HG03159 (cell line): ENCODE measurements around the gene NFRKB.
"Not testable (repeated sequence)": the region's sequence is repeated elsewhere in the genome, so short reads cannot be mapped to it uniquely, and the experiment has no call there.

Experiments used
- ATAC-seq: cut with Tn5 transposase; IDR thresholded peaks from one replicate; pipeline ENCODE4 v1.9.1; 2021; ENCODE audit warnings: mild to moderate bottlenecking, moderate library complexity; ENCODE audit not compliant: unreplicated experiment

The NFRKB gene

DNA sequence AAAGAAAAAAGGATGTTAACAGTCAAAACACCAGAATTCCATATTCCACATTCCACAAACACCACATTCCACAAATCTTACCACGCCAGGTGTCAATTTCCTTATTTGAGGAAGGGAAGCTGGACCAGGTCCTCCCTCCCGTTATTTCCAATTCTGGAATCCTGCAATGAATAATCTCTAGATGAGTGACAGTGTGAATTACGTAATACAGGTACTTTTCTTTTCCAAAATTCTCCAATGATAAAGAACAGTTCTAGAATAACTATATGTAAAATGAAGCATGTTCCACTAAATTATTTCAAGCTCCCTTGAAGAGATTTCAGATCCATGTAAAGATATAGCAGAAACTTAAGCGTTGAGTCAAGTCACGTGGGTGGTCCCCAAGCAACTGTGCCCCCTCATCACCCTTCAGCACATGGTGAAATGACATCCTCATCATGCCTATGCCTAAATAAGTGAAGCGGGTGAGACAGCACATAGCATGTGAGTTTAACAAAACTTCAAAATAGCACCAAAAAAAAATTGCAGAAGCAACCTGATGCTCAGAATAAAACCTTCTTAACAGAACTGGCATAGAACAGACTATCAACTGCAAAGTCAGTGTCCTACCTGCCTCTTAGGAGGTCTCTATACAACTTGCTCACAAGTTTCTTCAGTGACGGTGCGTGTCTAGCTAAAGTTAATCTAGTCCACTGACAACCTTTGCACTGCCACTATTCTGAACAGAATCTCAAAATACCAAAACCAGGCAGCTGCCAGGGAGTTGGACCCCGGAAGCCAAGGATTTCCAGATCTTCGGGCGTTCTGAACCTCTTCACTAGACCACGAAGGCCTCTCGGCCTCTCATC lies 876 bp downstream of the NFRKB start:
- no peak for ATAC-seq

DNA sequence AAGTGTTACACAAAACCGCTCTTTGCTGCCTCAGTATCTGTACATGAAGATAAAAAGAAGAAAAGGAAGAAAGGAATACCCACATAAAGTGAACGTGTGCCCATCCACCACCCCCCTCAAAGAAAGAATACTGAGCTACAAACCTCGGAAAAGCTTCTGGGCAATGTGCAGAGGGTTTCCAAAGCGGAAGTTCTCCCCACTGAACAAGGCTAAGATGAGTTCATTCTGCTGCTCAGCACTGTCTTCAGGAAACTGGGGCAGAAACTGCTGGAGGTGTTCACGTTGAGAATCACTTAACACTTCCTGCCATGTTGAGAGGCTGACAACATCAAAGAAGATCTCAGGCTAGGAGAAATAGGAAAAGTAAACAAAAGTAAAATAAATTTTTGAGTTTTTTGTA lies 6.9 kb downstream of the NFRKB start:
- ATAC-seq: no peak

DNA sequence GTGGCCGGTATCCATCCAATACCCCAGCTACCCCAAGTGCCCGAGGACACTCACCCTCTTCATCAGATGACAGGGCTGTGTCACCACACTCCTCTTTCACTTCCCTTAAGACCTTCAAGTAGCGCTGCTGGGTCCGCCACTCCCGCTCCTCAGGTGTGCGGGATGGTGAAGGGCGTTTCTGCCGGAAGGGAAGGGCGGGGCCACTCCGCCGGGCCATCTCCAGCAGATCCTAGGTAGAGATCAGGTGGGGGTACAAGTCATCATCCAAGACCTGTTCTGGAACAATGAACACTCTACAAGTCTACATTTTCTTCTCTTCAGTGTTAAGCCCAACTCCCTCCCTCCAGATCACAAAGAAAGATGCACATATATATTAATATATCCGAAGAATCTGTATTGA lies 10.0 kb downstream of the NFRKB start:
- no peak for ATAC-seq

DNA sequence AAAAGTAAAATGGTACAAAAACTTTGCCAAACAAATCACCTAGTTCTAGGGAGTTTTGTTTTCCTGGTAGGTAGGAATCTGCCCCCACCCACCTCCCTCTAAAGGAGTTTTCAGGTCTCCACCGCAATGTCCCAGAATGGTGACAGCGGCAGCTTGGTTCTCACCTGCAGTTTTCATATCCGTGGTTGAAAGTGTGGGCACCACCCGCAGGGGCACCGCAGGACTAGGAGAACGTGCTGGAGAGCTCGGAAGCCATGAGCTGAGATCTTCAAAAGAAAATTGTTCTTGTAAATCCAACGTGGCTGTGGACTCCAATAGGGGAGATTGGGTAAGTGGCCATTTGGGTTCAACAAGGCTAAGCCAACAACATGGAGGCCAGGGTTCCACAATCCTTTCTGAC lies 10.8 kb downstream of the NFRKB start:
- no peak for ATAC-seq

DNA sequence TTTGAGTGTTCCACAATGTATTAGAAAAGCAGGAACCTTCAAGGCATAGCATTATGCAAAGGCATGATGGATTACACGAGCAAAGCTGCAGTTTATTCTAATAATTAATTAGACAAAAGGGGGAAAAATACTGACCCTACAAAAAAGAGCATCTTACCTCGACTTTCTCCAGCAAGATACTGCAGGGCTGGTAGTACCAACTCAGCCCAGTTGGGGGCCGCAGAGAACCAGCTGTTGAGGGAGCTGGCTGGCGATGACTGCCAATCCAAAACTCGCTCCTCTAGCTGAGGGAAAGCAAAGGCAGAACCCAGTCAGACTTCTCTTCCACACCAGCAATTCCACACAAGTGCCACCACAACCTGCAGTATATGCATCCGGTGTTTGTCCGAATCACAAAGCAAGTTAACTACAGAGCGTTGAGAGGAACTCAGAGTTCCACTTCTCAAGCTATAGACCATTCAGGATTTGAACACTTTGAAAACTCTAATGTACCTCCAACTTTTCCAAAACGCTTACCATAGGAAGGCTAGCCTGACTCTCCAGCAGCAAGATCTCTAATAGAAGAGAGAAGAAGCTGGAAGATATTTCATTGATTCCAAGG lies 13.7 kb downstream of the NFRKB start:
- ATAC-seq: no peak

DNA sequence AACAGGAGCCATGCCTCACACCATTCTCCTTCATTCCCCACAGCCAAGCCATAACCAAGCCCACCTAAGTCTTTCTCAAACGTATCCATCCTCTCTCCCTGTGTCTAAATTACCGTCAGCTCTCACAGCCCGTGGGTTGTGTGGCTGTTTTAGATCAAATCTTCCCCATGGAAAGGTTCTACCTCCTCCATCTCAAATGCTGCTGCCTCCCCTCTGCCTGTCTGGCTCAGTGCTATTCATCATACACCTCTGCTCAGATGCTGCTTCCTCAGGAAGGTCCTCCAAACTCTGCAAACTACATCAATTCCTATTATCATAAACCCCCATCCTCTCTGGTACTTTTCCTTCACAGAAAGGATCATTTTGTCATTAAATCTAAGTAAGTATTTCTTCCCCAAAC lies 15.1 kb downstream of the NFRKB start:
- ATAC-seq: no peak

DNA sequence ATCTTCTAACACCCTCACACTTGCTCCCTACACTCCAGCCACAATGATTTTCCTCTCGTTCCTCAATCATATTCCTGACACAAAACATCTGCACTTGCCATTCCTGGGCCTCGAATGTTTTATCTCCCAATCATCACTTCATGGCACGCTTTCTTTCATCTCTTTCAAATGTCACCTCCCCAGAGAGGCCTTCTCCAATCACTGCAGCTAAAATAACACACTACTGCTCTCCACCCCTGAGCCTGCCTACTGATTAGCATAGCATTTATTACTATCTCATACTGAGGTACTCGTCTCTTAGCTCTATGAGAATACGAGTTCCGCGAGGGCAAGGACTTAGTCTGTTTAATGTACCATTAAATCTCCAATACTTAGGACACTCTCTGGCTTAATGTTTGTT lies 23.5 kb downstream of the NFRKB start:
- ATAC-seq: no peak

DNA sequence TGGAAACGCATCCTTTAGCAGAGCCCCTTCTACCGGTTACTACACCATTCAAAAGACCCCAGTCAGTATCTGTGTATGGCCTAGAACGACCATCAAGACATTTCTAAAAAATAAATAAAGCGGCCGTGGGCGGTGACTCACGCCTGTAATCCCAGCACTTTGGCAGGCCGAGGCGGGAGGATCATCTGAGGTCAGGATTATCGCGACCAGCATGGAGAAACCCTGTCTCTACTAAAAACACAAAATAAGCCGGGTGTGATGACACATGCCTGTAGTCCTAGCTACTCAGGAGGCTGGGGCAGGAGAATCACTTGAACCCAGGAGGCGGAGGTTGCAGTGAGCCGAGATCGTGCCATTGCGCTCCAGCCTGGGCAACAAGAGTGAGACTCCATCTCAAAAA lies 26.8 kb downstream of the NFRKB start:
- not testable (repeated sequence) for ATAC-seq

DNA sequence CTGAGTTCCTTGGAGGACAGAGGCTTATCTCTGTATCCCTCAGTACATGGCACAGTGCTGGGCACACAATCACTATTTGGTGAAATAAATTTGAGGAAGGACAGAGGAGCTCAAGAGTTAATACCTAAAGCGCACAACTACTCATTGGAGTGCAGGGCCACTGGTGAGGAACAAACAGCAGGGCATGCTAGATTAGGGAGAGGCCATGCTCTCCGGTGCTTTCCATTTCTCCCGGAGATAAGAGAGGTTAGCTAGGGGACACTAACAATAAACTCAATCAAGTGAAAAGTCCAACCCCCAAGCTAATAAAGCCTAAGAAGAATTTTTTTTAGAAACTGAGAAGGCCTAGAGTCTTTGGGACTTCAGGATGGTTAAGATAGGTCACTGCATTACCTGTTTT lies 29.1 kb downstream of the NFRKB start:
- no peak for ATAC-seq

DNA sequence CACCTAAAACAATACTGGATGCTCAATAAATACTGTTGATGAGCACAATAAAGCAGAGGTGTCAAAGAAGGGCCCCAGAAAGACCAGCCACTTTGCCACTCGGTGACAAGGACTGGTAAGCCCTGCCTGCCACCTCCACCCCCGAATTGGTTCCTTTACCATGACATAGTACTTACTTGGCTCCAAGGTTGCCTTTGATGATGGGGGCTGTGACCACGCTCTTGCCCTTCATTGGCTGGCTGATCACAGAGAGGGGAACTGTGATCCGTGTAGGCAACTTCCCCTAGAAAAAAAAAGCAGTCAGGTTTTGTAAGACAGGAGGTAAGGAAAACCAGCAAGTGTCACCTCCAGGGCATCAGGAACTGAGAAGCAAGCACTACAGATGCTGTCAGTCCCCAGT lies 29.7 kb downstream of the NFRKB start:
- no peak for ATAC-seq

DNA sequence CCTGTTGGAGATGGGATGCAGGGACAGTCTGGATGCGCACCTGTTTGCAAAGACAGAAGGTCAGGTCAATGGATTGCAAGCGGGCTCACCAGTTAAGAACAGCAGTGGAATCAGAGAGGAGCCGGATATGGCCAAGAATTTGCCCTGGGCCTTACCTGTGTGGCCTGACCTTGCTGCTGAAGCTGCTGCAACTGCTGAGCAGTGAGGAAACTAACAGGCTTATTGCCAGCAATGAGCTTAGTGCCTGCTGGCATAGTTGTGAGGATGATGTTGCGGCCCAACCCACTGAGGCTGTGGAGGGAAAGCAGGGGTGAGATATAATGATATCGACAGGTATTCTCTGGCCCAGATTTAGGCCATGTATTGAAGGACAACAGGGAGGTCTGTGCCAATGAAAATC lies 30.6 kb downstream of the NFRKB start:
- no peak for ATAC-seq

DNA sequence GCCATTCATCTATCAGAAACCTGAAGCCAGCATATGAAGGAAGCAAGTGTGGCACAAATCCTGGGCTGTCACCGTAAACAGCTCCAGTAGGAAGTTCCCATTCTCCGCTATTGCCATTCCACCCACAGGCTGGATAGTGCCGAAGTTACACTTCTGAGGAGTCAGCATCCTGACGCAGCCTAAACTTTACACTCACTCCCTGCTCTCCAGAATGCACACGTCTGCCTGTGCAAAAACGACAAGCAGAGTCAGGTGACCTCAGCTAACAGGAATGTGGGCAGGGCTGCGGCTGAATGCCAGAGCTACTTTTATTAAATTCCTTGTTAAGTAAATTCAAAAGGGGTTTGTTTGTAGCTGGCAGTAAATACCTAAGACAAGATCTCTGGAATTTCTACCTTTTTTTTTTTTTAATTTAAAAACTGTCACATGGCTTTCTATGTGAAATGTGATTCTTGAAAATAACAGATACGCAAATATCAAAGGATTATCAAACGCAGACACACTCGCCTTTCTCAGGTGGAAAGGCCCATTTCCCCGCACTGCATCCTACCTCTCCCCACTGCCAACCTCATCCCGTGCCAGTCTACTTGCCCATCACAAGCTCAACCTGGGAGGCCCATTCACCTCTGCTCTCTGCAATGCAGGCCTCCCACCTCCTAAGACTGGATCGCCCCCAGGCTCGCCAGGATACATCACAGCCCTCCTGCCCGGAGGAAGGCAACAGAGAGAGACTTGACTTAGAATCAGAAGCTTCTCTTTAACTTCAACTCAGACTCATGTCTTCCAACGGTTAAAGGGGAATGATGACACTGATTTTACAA lies 33.5 kb downstream of the NFRKB start:
- ATAC-seq: no peak

DNA sequence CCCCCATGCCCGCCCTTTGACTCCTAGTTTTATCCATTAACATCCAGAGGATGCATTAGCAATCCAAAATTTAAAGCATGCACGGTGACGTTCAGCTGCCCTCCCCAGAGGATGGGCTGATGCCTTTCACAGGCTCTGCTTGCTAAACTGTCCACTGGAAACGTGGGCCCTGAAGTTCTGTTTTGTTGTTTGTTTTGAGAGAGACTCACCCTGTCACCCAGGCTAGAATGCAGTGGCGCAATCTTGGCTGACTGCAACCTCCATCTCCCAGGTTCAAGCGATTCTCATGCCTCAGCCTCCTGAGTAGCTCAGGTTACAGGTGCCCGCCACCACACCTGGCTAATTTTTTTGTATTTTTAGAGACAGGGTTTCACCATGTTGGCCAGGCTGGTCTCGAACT lies 39.3 kb downstream of the NFRKB start:
- ATAC-seq: no peak

DNA sequence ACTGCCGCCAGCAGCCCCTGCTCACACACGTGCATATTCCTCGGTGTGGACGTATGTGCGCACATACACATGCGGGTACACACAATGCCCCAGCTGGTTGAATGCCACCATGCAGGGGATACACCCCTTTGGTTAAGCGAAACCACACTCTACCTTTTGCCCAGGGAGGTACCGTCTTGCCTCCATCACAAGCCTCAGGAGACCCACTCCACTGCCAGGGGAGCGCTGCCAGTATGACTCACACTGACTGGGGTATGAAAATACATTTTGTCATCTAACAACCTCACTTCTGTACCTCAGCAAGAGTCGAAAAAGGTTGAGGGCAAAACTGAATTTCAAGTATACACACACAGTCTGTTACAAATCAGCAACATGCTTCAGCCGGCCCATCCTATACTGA lies 40.3 kb downstream of the NFRKB start:
- ATAC-seq: no peak

DNA sequence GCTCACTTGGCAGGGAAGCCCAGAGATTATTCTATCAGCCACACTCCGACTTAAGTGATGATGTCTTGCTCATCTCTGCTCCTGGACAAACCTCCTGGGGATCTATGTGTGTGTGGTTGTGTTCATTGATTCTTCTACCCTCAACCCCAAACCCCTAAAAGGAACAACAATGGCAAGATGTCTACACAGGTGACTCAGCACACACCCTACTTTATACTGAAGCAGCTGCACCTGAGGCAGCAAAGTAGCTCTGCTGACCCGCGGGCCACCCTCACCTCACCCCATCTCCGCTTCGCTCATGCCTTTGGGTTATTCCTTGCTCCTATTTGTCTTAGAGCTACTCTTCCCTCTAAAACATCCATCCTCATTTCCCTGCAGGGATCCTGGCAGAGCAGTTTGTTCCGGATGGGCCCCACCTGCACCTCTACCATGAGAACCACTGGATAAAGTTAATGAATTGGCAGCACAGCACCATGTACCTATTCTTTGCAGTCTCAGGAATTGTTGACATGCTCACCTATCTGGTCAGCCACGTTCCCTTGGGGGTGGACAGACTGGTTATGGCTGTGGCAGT lies 41.1 kb downstream of the NFRKB start:
- ATAC-seq: no peak

DNA sequence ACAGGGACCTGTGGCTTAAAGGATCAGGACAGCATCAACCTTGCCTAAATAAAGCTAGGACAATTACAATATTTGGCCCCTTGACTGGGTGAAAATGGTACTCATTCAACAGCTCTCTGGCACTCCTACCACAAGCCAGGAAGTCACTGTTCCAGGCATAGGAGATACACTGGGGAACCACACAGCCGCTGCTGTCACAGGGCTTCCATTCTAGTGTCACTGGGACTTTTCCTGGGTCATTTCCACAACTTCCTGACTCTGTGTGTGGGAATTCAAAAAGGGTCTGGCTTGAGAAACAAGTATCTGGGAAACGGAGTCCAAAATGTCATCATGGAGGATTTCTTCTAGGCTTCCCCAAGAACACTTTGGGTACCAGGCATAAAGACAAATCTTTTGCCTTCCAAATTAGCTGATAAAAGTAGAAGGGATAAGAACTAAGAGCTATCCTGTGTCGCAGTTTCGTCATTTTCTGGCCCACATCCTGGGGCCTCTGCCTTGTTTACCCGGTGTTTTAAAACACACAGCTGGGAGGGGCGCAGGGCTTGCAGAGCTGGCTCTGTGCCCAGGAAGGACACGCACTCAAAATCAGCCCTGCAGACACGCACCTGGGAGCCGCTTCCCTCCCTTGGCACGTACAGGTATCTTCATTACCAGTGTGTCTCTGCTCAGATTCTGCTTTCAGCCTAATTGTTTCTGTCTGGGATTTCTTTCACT lies 41.7 kb downstream of the NFRKB start:
- no peak for ATAC-seq

DNA sequence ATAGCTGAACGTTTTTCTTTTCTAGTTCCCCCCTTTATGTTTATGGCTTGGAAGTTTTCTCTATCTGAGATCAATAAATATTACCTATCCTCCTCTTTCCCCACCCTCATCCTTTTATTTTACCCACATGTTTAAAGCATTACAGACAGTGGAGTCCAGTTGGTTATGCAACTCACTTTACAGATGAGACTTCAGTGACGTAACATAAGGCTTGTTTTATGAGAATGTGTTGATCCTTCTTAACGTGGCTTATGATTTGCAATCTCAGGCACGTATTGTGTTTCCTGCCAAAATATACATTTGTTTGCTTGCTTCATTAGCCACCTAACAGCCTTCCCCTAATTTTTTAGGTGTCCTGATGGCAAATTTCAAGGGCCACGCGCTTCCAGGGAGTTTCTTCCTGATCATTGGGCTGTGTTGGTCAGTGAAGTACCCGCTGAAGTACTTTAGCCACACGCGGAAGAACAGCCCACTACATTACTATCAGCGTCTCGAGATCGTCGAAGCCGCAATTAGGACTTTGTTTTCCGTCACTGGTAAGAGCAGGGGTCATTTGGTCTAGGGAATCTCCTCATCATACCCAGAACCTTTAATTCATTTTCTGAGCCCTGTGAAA lies 43.1 kb downstream of the NFRKB start:
- ATAC-seq: no peak

DNA sequence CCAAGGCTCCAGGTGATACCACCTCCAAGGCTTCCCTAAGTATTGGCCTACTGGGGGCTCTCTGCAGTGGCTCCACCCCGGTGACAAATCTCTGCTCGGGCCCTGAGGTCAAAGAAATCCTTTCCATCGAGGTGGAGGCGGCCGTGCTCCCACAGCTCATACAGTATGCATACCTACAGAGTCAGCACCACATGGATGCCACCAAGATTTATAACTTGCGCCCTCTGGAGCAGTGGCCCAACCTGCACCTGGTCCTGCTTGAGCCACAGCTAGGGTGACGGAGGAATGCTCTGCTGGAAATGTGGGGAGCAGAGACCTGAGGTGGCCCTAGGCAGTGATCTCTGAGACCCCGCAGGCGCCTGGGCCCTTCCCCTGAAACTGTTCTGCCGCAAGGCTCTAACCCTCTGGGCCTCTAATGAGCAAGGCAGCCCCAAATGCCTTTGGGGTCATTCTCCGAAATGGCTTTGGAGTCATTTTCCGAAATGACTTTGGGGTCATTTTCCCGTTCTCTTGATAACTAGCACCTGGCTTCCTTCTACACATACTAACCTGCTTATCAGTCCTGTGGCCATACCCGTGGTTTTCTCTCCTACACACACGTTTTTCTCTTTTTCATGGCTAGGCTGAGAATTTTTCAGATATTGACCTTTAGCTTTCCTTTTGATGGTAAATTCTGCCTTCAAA lies 45.8 kb downstream of the NFRKB start:
- ATAC-seq: no peak

DNA sequence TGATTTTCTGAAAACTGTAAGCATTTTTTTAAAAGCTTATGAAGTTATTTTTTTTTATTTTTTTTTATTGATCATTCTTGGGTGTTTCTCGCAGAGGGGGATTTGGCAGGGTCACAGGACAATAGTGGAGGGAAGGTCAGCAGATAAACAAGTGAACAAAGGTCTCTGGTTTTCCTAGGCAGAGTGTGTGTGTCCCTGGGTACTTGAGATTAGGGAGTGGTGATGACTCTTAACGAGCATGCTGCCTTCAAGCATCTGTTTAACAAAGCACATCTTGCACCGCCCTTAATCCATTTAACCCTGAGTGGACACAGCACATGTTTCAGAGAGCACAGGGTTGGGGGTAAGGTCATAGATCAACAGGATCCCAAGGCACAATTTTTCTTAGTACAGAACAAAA lies 48.0 kb downstream of the NFRKB start:
- not testable (repeated sequence) for ATAC-seq
